Uterus (tissue), 4 donors: ENCODE results near the gene KDELR1. TPM values are rescaled to one million over a fixed set of nuclear protein-coding genes. Genes with fewer than 3 reads are reported as not detected.

Experiments used
- DNase-seq, 2 donors: peaks; one replicate each; pipeline ENCODE4 v3.0.0-alpha.2; 2019 to 2020
- H3K27ac ChIP-seq, 2 donors: fragments of 200-600 bp; sonication (generic); 1 replicate in 1 of 2; 2 replicates in 1 of 2; pipeline ENCODE4 v1.5.1; 2016 to 2018
- H3K27me3 ChIP-seq, 2 donors: fragments of 200-600 bp; sonication (generic); one replicate each; pipeline ENCODE4 v1.5.1; 2018 to 2019; ENCODE audit warnings: control low read depth in 1 of 2
- H3K36me3 ChIP-seq, 2 donors: fragments of 200-600 bp; sonication (generic); one replicate each; pipeline ENCODE4 v1.5.1; 2019; ENCODE audit warnings: control low read depth in 1 of 2
- H3K4me1 ChIP-seq, 2 donors: fragments of 200-600 bp; sonication (generic); one replicate each; pipeline ENCODE4 v1.5.1; 2018 to 2019; ENCODE audit warnings: control low read depth in 1 of 2
- H3K4me3 ChIP-seq, 2 donors: fragments of 200-600 bp; sonication (generic); 1 replicate in 1 of 2; 2 replicates in 1 of 2; pipeline ENCODE4 v1.5.1; 2018 to 2019; ENCODE audit warnings: mild to moderate bottlenecking in 1 of 2
- H3K9me3 ChIP-seq, 2 donors: fragments of 200-600 bp; sonication (generic); one replicate each; pipeline ENCODE4 v1.5.1; 2019; ENCODE audit warnings: control low read depth in 1 of 2
- CTCF ChIP-seq, 4 experiments: fragments of 200-600 bp in 2 of 4; fragments of 450-650 bp in 2 of 4; sonication (generic) in 2 of 4; IDR thresholded peaks; one replicate each; pipeline ENCODE4 v1.5.1; 2016 to 2019; ENCODE audit warnings: antibody characterized with exemption in 4 of 4, mild to moderate bottlenecking in 2 of 4, moderate library complexity in 1 of 4
- POLR2A ChIP-seq, 2 donors: fragments of 450-650 bp; IDR thresholded peaks; one replicate each; pipeline ENCODE4 v1.6.1; 2016; ENCODE audit warnings: antibody characterized with exemption in 2 of 2, mild to moderate bottlenecking in 1 of 2, moderate library complexity in 1 of 2
- intact Hi-C: fragments of 100-400 bp; cut with DNase I; formaldehyde crosslinking; loops from one replicate; pipeline ENCODE4 v1.15.1; 2023; ENCODE audit warnings: low total_unique reads
- total RNA-seq, 4 donors: library from RNA; depleted of rRNA in 3 of 4; stranded (reverse); fragments of >200 nt in 3 of 4; gene quantifications; one replicate each; pipeline versions ENCODE4 v1.1.0 to v1.2.4, GENCODE V29; 2014 to 2023
- donor health status: DM: yes; HTN: yes; CAD: no.

The KDELR1 gene
- total RNA-seq, 4 donors from 2014 or later, result 58.5 to 137 (median 89.3) TPM

- H3K36me3 ChIP-seq, result no peaks in the 10 kb centered on the region
- intact Hi-C loops, result no loop called here
- no peaks in the 10 kb centered on the region for H3K9me3 ChIP-seq
- peaks cover 0 to 5% of the 10 kb centered on the region in 2 donors for H3K4me1 ChIP-seq
- no peak overlapping the region for H3K4me3 ChIP-seq
- no peaks in the 10 kb centered on the region for H3K27me3 ChIP-seq
- no peak for TF ChIP-seq CTCF (IDR thresholded peaks at IDR 0.05)
- TF ChIP-seq POLR2A (IDR thresholded peaks at IDR 0.05), result no peak
- DNase-seq, result no peak
- no peak overlapping the region for H3K27ac ChIP-seq
Measured at GRCh38 chr19:48361912-48362311, 29.4 kb downstream of the KDELR1 start.

GRCh38 chr19:48359123-48359522, 32.2 kb downstream of the KDELR1 start:
- H3K27ac ChIP-seq, result no peak overlapping the region
- no peak for DNase-seq
- no peaks in the 10 kb centered on the region for H3K9me3 ChIP-seq
- H3K4me3 ChIP-seq, result no peak overlapping the region
- no peaks in the 10 kb centered on the region for H3K36me3 ChIP-seq
- TF ChIP-seq POLR2A (IDR thresholded peaks at IDR 0.05) (no peak), CTCF (IDR thresholded peaks at IDR 0.05) (no peak)
- no peaks in the 10 kb centered on the region for H3K27me3 ChIP-seq
- no peaks in the 10 kb centered on the region for H3K4me1 ChIP-seq
- intact Hi-C loops, result no loop called here

- Histone ChIP-seq H3K27me3 (no peaks in the 10 kb centered on the region), H3K27ac (no peak overlapping the region), H3K9me3 (no peaks in the 10 kb centered on the region), H3K4me1 (no peaks in the 10 kb centered on the region), H3K4me3 (no peak overlapping the region), H3K36me3 (no peaks in the 10 kb centered on the region)
- DNase-seq, result no peak
- no peak for TF ChIP-seq CTCF (IDR thresholded peaks at IDR 0.05)
- no peak for TF ChIP-seq POLR2A (IDR thresholded peaks at IDR 0.05)
- intact Hi-C loops, result no loop called here
Measured at GRCh38 chr19:48355365-48355954, 35.9 kb downstream of the KDELR1 start.

- no peak overlapping the region for H3K27ac ChIP-seq
- TF ChIP-seq CTCF (IDR thresholded peaks at IDR 0.05), result no peak
- TF ChIP-seq POLR2A (IDR thresholded peaks at IDR 0.05), result no peak
- intact Hi-C loops, result no loop called here
- H3K4me1 ChIP-seq, result no peaks in the 10 kb centered on the region
- DNase-seq, result no peak
- no peaks in the 10 kb centered on the region for H3K27me3 ChIP-seq
- H3K36me3 ChIP-seq, result no peaks in the 10 kb centered on the region
- H3K9me3 ChIP-seq, result no peaks in the 10 kb centered on the region
- H3K4me3 ChIP-seq, result no peak overlapping the region
Measured at GRCh38 chr19:48354332-48354992, 36.9 kb downstream of the KDELR1 start.

GRCh38 chr19:48353677-48354076, 37.7 kb downstream of the KDELR1 start:
- TF ChIP-seq POLR2A (IDR thresholded peaks at IDR 0.05) (no peak), CTCF (IDR thresholded peaks at IDR 0.05) (no peak)

More at GRCh38 chr19:48353677-48354076, 37.7 kb downstream of the KDELR1 start:
- no peak overlapping the region for H3K4me3 ChIP-seq
- no peak for DNase-seq
- no peak overlapping the region for H3K27ac ChIP-seq
- intact Hi-C loops, result no loop called here
- no peaks in the 10 kb centered on the region for H3K9me3 ChIP-seq
- no peaks in the 10 kb centered on the region for H3K36me3 ChIP-seq
- no peaks in the 10 kb centered on the region for H3K4me1 ChIP-seq
- no peaks in the 10 kb centered on the region for H3K27me3 ChIP-seq
